Neural cell (in vitro differentiated cells): ENCODE results near the gene C2CD2. TPM values are rescaled to one million over a fixed set of nuclear protein-coding genes. Genes with fewer than 3 reads are reported as not detected.

Experiments
- H2AFZ ChIP-seq: fragments of 200-600, 300-800 bp; sonication (generic), shearing (Covaris generic); 2 replicates; pipeline ENCODE4 v1.6.0; 2014; ENCODE audit warnings: low read depth, mild to moderate bottlenecking, antibody characterized with exemption, low read length, moderate library complexity
- H3F3A ChIP-seq: fragments of 200-600 bp; shearing (Covaris generic); 2 replicates; pipeline ENCODE4 v1.6.1; 2016; ENCODE audit warnings: mild to moderate bottlenecking, moderate library complexity, mixed read lengths, antibody characterized with exemption, low read length; ENCODE audit not compliant: insufficient read depth, poor library complexity, severe bottlenecking
- H3K27ac ChIP-seq: fragments of 200-600, 300-800 bp; sonication (generic), shearing (Covaris generic); 2 replicates; pipeline ENCODE4 v1.5.1; 2014; ENCODE audit warnings: mild to moderate bottlenecking, low read length, moderate library complexity
- H3K27me3 ChIP-seq: fragments of 300-800, 200-600 bp; sonication (generic), shearing (Covaris generic); 2 replicates; pipeline ENCODE4 v1.6.0; 2014; ENCODE audit warnings: mild to moderate bottlenecking, low read depth, low read length, moderate library complexity; ENCODE audit not compliant: insufficient read depth
- H3K36me3 ChIP-seq: fragments of 300-800, 200-600 bp; sonication (generic), shearing (Covaris generic); 2 replicates; pipeline ENCODE4 v1.5.1; 2014; ENCODE audit warnings: mild to moderate bottlenecking, antibody characterized with exemption, low read length, moderate library complexity; ENCODE audit not compliant: insufficient read depth
- H3K4me2 ChIP-seq: fragments of 300-800, 200-600 bp; sonication (generic), shearing (Covaris generic); 2 replicates; pipeline ENCODE4 v1.6.0; 2014; ENCODE audit warnings: mild to moderate bottlenecking, low read length
- H3K4me3 ChIP-seq: fragments of 300-800, 200-600 bp; sonication (generic), shearing (Covaris generic); 2 replicates; pipeline ENCODE4 v1.5.1; 2014; ENCODE audit warnings: mild to moderate bottlenecking, low read length, moderate library complexity
- H3K79me2 ChIP-seq: fragments of 200-600 bp; shearing (Covaris generic); replicated peaks from 2 replicates; pipeline ENCODE4 v1.6.0; 2014; ENCODE audit warnings: mild to moderate bottlenecking, low read length, moderate library complexity; ENCODE audit not compliant: insufficient read depth
- H3K9ac ChIP-seq: fragments of 300-800, 200-600 bp; sonication (generic), shearing (Covaris generic); 2 replicates; pipeline ENCODE4 v1.6.1; 2016; ENCODE audit warnings: mild to moderate bottlenecking, low read length, mixed read lengths
- H3K9me2 ChIP-seq: fragments of 200-600 bp; shearing (Covaris generic); 2 replicates; pipeline ENCODE4 v1.6.1; 2016; ENCODE audit warnings: mild to moderate bottlenecking, low read length, mixed read lengths; ENCODE audit not compliant: insufficient read depth
- H3K9me3 ChIP-seq: fragments of 200-600, 300-800 bp; sonication (generic), shearing (Covaris generic); 2 replicates; pipeline ENCODE4 v1.6.1; 2016; ENCODE audit warnings: mild to moderate bottlenecking, mixed run types, low read length, moderate library complexity, mixed read lengths
- H4K20me1 ChIP-seq: fragments of 200-600 bp; shearing (Covaris generic); 2 replicates; pipeline ENCODE4 v1.6.1; 2016; ENCODE audit warnings: mild to moderate bottlenecking, mixed run types; ENCODE audit not compliant: insufficient read depth
- EP300 ChIP-seq: fragments of 450-650 bp; conservative IDR thresholded peaks from 2 replicates; pipeline ENCODE4 v1.6.1; 2014; ENCODE audit warnings: antibody characterized with exemption, mild to moderate bottlenecking, moderate library complexity; ENCODE audit not compliant: poor library complexity, severe bottlenecking
- EZH2 ChIP-seq: fragments of 200-600, 300-800 bp; shearing (Covaris generic), sonication (generic); IDR thresholded peaks from 2 replicates; pipeline ENCODE4 v1.6.1; 2014; ENCODE audit warnings: antibody characterized with exemption, low read length, borderline replicate concordance, mild to moderate bottlenecking; ENCODE audit not compliant: insufficient read depth, poor library complexity, severe bottlenecking
- MXI1 ChIP-seq: fragments of 450-650 bp; conservative IDR thresholded peaks from 2 replicates; pipeline ENCODE4 v1.6.1; 2014; ENCODE audit warnings: antibody characterized with exemption, mild to moderate bottlenecking; ENCODE audit not compliant: poor library complexity, severe bottlenecking
- POLR2AphosphoS5 ChIP-seq: IDR thresholded peaks from 2 replicates; pipeline ENCODE4 v1.6.1; 2012
- RAD21 ChIP-seq: fragments of 450-650 bp; conservative IDR thresholded peaks from 2 replicates; pipeline ENCODE4 v1.6.1; 2014; ENCODE audit warnings: antibody characterized with exemption, mild to moderate bottlenecking, moderate library complexity
- SMC3 ChIP-seq: fragments of 450-650 bp; conservative IDR thresholded peaks from 2 replicates; pipeline ENCODE4 v1.6.1; 2014; ENCODE audit warnings: antibody characterized with exemption, mild to moderate bottlenecking, moderate library complexity; ENCODE audit not compliant: poor library complexity
- TAF1 ChIP-seq: IDR thresholded peaks from 2 replicates; pipeline ENCODE4 v1.6.1; 2012; ENCODE audit warnings: low read depth
- polyA plus RNA-seq: library from polyadenylated mRNA; depleted of rRNA; stranded (reverse); fragments of >200 nt; gene quantifications from 2 replicates; pipeline ENCODE4 v1.2.3, GENCODE V29; 2014
- TF ChIP-seq, protein P1 (sequence below): fragments of 450-650 bp; IDR thresholded peaks from 2 replicates; pipeline ENCODE4 v1.5.1; 2014; ENCODE audit warnings: antibody characterized with exemption, mild to moderate bottlenecking, moderate library complexity; ENCODE audit not compliant: poor library complexity, severe bottlenecking
- TF ChIP-seq, protein P2 (sequence below): IDR thresholded peaks from 2 replicates; pipeline ENCODE4 v1.6.1; 2012; ENCODE audit warnings: borderline replicate concordance

The C2CD2 gene
- polyA plus RNA-seq, 1 donor from 2014 or later = 0.88 TPM

DNA sequence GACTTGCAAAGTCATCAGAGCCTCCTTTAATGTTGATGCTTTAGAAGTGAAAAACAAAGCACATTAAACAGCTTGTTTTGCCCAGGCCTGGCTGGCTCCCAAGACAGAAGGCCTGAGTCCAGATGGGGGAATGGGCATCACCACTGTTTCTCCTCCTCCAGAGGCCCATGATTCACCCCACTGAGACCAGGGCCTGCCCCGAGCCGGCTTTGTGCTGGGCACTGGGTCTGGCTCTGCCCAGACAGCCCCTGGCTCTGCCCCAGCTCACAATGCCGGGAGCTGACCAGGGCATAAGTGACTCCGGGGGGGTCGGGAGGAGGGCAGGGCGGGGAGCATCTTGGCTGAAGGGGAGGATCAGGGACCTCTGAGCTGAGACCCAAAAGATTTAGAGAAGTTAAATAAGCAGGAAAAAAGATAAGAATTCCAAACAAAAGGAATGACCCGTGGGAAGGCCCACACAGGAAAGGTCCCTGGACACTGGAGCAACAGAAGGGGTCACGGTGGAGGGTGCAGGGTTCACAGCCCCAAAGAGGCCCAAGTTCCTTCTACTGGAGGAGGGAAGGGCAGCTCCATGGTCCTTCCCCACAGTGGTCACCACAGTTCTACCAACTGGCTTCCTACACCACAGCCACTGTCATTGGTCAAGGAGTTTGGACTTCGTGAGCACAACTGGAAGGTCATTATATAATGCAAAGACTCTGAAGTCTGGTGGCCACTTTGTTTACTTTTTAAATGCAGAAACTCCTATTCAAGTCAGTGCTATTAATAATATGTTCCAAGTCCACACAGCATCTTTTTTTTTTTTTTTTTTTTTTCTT lies 5.5 kb downstream of the C2CD2 start:
- Histone ChIP-seq H3K9ac (no peak overlapping the region), H3K9me3 (no peaks in the 10 kb centered on the region), H4K20me1 (no peaks in the 10 kb centered on the region), H3K27ac (no peak overlapping the region), H3K9me2 (no peaks in the 10 kb centered on the region), H3K79me2 (no peaks in the 10 kb centered on the region), H3K4me3 (no peak overlapping the region), H2AFZ (no peak overlapping the region), H3K36me3 (no peaks in the 10 kb centered on the region), H3K4me2 (no peak overlapping the region), H3K27me3 (peaks cover 12% of the 10 kb centered on the region), H3F3A (no peaks in the 10 kb centered on the region)
- no peak for TF ChIP-seq RAD21
- TF ChIP-seq, protein P1, sequence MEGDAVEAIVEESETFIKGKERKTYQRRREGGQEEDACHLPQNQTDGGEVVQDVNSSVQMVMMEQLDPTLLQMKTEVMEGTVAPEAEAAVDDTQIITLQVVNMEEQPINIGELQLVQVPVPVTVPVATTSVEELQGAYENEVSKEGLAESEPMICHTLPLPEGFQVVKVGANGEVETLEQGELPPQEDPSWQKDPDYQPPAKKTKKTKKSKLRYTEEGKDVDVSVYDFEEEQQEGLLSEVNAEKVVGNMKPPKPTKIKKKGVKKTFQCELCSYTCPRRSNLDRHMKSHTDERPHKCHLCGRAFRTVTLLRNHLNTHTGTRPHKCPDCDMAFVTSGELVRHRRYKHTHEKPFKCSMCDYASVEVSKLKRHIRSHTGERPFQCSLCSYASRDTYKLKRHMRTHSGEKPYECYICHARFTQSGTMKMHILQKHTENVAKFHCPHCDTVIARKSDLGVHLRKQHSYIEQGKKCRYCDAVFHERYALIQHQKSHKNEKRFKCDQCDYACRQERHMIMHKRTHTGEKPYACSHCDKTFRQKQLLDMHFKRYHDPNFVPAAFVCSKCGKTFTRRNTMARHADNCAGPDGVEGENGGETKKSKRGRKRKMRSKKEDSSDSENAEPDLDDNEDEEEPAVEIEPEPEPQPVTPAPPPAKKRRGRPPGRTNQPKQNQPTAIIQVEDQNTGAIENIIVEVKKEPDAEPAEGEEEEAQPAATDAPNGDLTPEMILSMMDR = no peak

DNA sequence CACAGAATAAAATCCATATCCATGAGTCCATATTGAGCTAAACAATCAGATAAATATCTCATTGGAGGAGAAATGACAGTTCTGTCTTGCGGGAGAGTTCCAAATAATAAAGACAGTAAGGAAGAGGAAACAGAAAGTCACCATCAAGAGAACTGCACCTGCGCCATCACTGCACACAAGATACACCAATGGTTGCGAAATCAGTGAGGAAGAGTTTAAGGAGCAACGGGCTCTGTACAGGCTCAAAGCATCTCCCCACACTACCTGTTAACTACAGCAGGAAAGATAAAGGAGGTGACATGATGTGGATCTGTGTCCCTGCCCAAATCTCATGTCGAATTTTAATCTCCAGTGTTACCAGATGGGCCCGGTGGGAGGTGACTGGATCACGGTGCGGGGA lies 7.8 kb downstream of the C2CD2 start:
- no peak overlapping the region for H3K27ac ChIP-seq
- no peaks in the 10 kb centered on the region for H3K79me2 ChIP-seq

More for the DNA sequence above, 7.8 kb downstream of the C2CD2 start:
- Histone ChIP-seq H3K9me2 (no peaks in the 10 kb centered on the region), H3F3A (no peaks in the 10 kb centered on the region), H3K4me2 (no peak overlapping the region), H4K20me1 (no peaks in the 10 kb centered on the region), H3K9me3 (no peaks in the 10 kb centered on the region), H3K36me3 (no peaks in the 10 kb centered on the region), H3K27me3 (no peaks in the 10 kb centered on the region), H2AFZ (no peak overlapping the region), H3K4me3 (no peak overlapping the region), H3K9ac (no peak overlapping the region)
- no peak for TF ChIP-seq EP300
- no peak for TF ChIP-seq POLR2AphosphoS5
- no peak for TF ChIP-seq MXI1
- no peak for TF ChIP-seq TAF1
- TF ChIP-seq, protein P1 = no peak
- TF ChIP-seq RAD21 = no peak
- TF ChIP-seq EZH2 = no peak
- TF ChIP-seq SMC3 = no peak
- TF ChIP-seq, protein P2, sequence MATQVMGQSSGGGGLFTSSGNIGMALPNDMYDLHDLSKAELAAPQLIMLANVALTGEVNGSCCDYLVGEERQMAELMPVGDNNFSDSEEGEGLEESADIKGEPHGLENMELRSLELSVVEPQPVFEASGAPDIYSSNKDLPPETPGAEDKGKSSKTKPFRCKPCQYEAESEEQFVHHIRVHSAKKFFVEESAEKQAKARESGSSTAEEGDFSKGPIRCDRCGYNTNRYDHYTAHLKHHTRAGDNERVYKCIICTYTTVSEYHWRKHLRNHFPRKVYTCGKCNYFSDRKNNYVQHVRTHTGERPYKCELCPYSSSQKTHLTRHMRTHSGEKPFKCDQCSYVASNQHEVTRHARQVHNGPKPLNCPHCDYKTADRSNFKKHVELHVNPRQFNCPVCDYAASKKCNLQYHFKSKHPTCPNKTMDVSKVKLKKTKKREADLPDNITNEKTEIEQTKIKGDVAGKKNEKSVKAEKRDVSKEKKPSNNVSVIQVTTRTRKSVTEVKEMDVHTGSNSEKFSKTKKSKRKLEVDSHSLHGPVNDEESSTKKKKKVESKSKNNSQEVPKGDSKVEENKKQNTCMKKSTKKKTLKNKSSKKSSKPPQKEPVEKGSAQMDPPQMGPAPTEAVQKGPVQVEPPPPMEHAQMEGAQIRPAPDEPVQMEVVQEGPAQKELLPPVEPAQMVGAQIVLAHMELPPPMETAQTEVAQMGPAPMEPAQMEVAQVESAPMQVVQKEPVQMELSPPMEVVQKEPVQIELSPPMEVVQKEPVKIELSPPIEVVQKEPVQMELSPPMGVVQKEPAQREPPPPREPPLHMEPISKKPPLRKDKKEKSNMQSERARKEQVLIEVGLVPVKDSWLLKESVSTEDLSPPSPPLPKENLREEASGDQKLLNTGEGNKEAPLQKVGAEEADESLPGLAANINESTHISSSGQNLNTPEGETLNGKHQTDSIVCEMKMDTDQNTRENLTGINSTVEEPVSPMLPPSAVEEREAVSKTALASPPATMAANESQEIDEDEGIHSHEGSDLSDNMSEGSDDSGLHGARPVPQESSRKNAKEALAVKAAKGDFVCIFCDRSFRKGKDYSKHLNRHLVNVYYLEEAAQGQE = no peak
